Measurements from ENCODE around the gene HAGHL.

GRCh38 chr16:739560-740458 lies 12.9 kb downstream of the HAGHL start:
- TF ChIP-seq CTCF (IDR thresholded peaks at IDR 0.05; ENCODE audit: low read length) = no peak
- TF ChIP-seq EZH2 (IDR thresholded peaks at IDR 0.05; ENCODE audit: borderline replicate concordance, low read length) = no peak

Measured in OCI-LY1 (cell line).